HCT116 (cell line): Measurements from ENCODE around the gene APOBEC3F. TPM values are rescaled to one million over a fixed set of nuclear protein-coding genes. Genes with fewer than 3 reads are reported as not detected.

Experiments
- ATAC-seq: fragments of 200-7000 bp; cut with Tn5 transposase; 2 replicates; pipeline ENCODE4 v1.9.1; 2020; ENCODE audit warnings: mild to moderate bottlenecking, moderate library complexity
- BruUV-seq: library from RNA; stranded (reverse); fragments of 400-500 nt; replicated peaks from 2 replicates; lab custom pipeline; 2021; lab: Mats Ljungman, UMichigan
- CTCF ChIA-PET: fragments of 300-600 bp; sonication (Branson Sonifier 250); formaldehyde crosslinking; loops from one replicate; lab custom pipeline; 2021; ENCODE audit warnings: antibody characterized with exemption; lab: Charles Lee
- POLR2A ChIA-PET: fragments of 300-600, 350-600 bp; sonication (Branson Sonifier 250); formaldehyde crosslinking; loops from one replicate; lab custom pipeline; 2021; ENCODE audit warnings: antibody characterized with exemption; lab: Charles Lee
- RAD21 ChIA-PET, 2 experiments: fragments of 300-600 bp; sonication (Branson Sonifier 250); formaldehyde crosslinking; loops; one replicate each; lab custom pipeline; 2023; ENCODE audit warnings: low total read pairs in 2 of 2; ENCODE audit not compliant: uncharacterized antibody in 2 of 2, unreplicated experiment in 2 of 2, low non-redundant PET in 1 of 2; lab: Charles Lee
- DNase-seq: peaks from one replicate; pipeline ENCODE4 v3.0.0-alpha.2; 2010; ENCODE audit warnings: low read depth, low spot score
- H2AFZ ChIP-seq: fragments of 200-600 bp; shearing (Covaris generic), sonication (generic); 2 replicates; pipeline ENCODE4 v1.6.1; 2017; ENCODE audit warnings: low read depth, mixed run types, mixed read lengths, antibody characterized with exemption, low read length; ENCODE audit not compliant: poor library complexity, severe bottlenecking
- H3K27ac ChIP-seq: 2 replicates; pipeline ENCODE4 v1.5.1; 2012; ENCODE audit warnings: low read depth, low read length
- H3K27me3 ChIP-seq: fragments of 200-600 bp; sonication (generic); 2 replicates; pipeline ENCODE4 v1.6.1; 2016; ENCODE audit warnings: mixed run types, low read length, mixed read lengths; ENCODE audit not compliant: insufficient read depth
- H3K36me3 ChIP-seq, 2 experiments: fragments of 200-500 bp in 1 of 2; fragments of 200-600 bp in 1 of 2; sonication (Bioruptor generic) in 1 of 2; sonication (generic) in 1 of 2; 2 replicates each; pipeline versions ENCODE4 v1.5.1 to v1.6.1; 2014 to 2016; ENCODE audit warnings: low read length in 2 of 2, inconsistent platforms in 1 of 2, mixed read lengths in 1 of 2, mixed run types in 1 of 2; ENCODE audit not compliant: insufficient read depth in 2 of 2, control insufficient read depth in 1 of 2
- H3K4me1 ChIP-seq, 2 experiments: fragments of 200-600 bp in 1 of 2; sonication (generic) in 1 of 2; 2 replicates each; pipeline versions ENCODE4 v1.5.1 to v1.6.1; 2012 to 2017; ENCODE audit warnings: low read length in 2 of 2, inconsistent platforms in 1 of 2, mild to moderate bottlenecking in 1 of 2, mixed read lengths in 1 of 2, mixed run types in 1 of 2, moderate library complexity in 1 of 2; ENCODE audit not compliant: insufficient read depth in 2 of 2, control insufficient read depth in 1 of 2
- H3K4me2 ChIP-seq: fragments of 200-600 bp; sonication (generic); 2 replicates; pipeline ENCODE4 v1.6.1; 2017; ENCODE audit warnings: mixed run types, low read length, mixed read lengths
- H3K4me3 ChIP-seq, 2 experiments: fragments of 200-600 bp in 1 of 2; sonication (generic) in 1 of 2; replicated peaks in 1 of 2; 2 replicates each; pipeline ENCODE4 v1.5.1; 2011 to 2016; ENCODE audit warnings: low read length in 2 of 2, control low read depth in 1 of 2, low read depth in 1 of 2, mild to moderate bottlenecking in 1 of 2, mixed read lengths in 1 of 2, mixed run types in 1 of 2
- H3K79me2 ChIP-seq: fragments of 200-600 bp; sonication (generic); 2 replicates; pipeline ENCODE4 v1.6.1; 2017; ENCODE audit warnings: mild to moderate bottlenecking, mixed run types, low read length, moderate library complexity, mixed read lengths; ENCODE audit not compliant: insufficient read depth
- H3K9ac ChIP-seq: fragments of 200-600 bp; sonication (generic); 2 replicates; pipeline ENCODE4 v1.6.1; 2016; ENCODE audit warnings: low read length, mixed read lengths
- H3K9me2 ChIP-seq: fragments of 200-600 bp; sonication (generic), shearing (Covaris generic); 2 replicates; pipeline ENCODE4 v1.6.1; 2017; ENCODE audit warnings: mixed run types, mild to moderate bottlenecking, moderate library complexity; ENCODE audit not compliant: insufficient read depth
- H3K9me3 ChIP-seq, 2 experiments: fragments of 200-500 bp in 1 of 2; fragments of 200-600 bp in 1 of 2; sonication (Bioruptor generic) in 1 of 2; sonication (generic) in 1 of 2; 2 replicates each; pipeline ENCODE4 v1.6.1; 2014 to 2017; ENCODE audit warnings: low read length in 2 of 2, mixed read lengths in 2 of 2, inconsistent platforms in 1 of 2, low read depth in 1 of 2, mild to moderate bottlenecking in 1 of 2, mixed run types in 1 of 2, moderate library complexity in 1 of 2; ENCODE audit not compliant: control insufficient read depth in 1 of 2, insufficient read depth in 1 of 2
- H4K20me1 ChIP-seq: fragments of 200-600 bp; sonication (generic), shearing (Covaris generic); 2 replicates; pipeline ENCODE4 v1.6.1; 2017; ENCODE audit warnings: mixed run types, mild to moderate bottlenecking, moderate library complexity; ENCODE audit not compliant: insufficient read depth
- ATF3 ChIP-seq: IDR thresholded peaks from 2 replicates; pipeline ENCODE4 v1.6.1; 2012
- CBX3 ChIP-seq: IDR thresholded peaks from 2 replicates; pipeline ENCODE4 v1.6.1; 2012; ENCODE audit warnings: low read depth
- CEBPB ChIP-seq: IDR thresholded peaks from 2 replicates; pipeline ENCODE4 v1.6.1; 2012; ENCODE audit warnings: low read depth
- ELF1 ChIP-seq: IDR thresholded peaks from 2 replicates; pipeline ENCODE4 v1.6.1; 2012; ENCODE audit warnings: low read depth, borderline replicate concordance
- EZH2phosphoT487 ChIP-seq: fragments of 200-600 bp; IDR thresholded peaks from 2 replicates; pipeline ENCODE4 v1.6.1; 2018; ENCODE audit warnings: antibody characterized with exemption, borderline replicate concordance
- JUND ChIP-seq: IDR thresholded peaks from 2 replicates; pipeline ENCODE4 v1.6.1; 2012
- MAX ChIP-seq: IDR thresholded peaks from 2 replicates; pipeline ENCODE4 v1.6.1; 2012
- POLR2A ChIP-seq: IDR thresholded peaks from 2 replicates; pipeline ENCODE4 v1.7.0; 2011; ENCODE audit warnings: borderline replicate concordance; ENCODE audit not compliant: insufficient read depth, insufficient read length; ENCODE audit errors: extremely low read depth
- POLR2AphosphoS5 ChIP-seq: IDR thresholded peaks from 2 replicates; pipeline ENCODE4 v1.6.1; 2011; ENCODE audit warnings: mild to moderate bottlenecking, low read depth, low read length, moderate library complexity
- SIN3A ChIP-seq: IDR thresholded peaks from 2 replicates; pipeline ENCODE4 v1.6.1; 2012; ENCODE audit warnings: low read depth
- SP1 ChIP-seq: IDR thresholded peaks from 2 replicates; pipeline ENCODE4 v1.6.1; 2012; ENCODE audit warnings: low read depth
- TCF7L2 ChIP-seq: IDR thresholded peaks from 2 replicates; pipeline ENCODE4 v1.7.0; 2011; ENCODE audit warnings: borderline replicate concordance, inconsistent platforms; ENCODE audit not compliant: insufficient read depth, insufficient read length; ENCODE audit errors: extremely low read depth
- YY1 ChIP-seq: IDR thresholded peaks from 2 replicates; pipeline ENCODE4 v1.6.1; 2011; ENCODE audit warnings: low read length, low read depth, moderate library complexity, mild to moderate bottlenecking; ENCODE audit not compliant: insufficient replicate concordance; ENCODE audit errors: extremely low read depth
- ZFX ChIP-seq: fragments of 450-650 bp; IDR thresholded peaks from 2 replicates; pipeline ENCODE4 v1.6.1; 2017
- ZNF274 ChIP-seq: fragments of 200-500 bp; sonication (Bioruptor generic); IDR thresholded peaks from 2 replicates; pipeline ENCODE4 v1.6.1; 2014; ENCODE audit warnings: mild to moderate bottlenecking, low read depth, low read length, inconsistent platforms
- intact Hi-C: fragments of 100-400 bp; cut with micrococcal nuclease; formaldehyde crosslinking; loops from 2 replicates; pipeline ENCODE4 v1.10.0; 2022
- total RNA-seq: library from RNA; stranded (reverse); gene quantifications from one replicate; pipeline ENCODE4 v1.2.1, GENCODE V29; 2021; ENCODE audit not compliant: unreplicated experiment
- TF ChIP-seq, protein P1 (sequence below): IDR thresholded peaks from 2 replicates; pipeline ENCODE4 v1.6.1; 2011; ENCODE audit warnings: mild to moderate bottlenecking, low read length, moderate library complexity; ENCODE audit not compliant: insufficient replicate concordance; ENCODE audit errors: extremely low read depth
- TF ChIP-seq, protein P2 (sequence below): IDR thresholded peaks from 2 replicates; pipeline ENCODE4 v1.6.1; 2012; ENCODE audit warnings: low read depth
- TF ChIP-seq, protein P3 (sequence below), 3 experiments: fragments of 200-600 bp in 1 of 3; sonication (generic) in 1 of 3; IDR thresholded peaks in 2 of 3; conservative IDR thresholded peaks in 1 of 3; 2 replicates each; pipeline ENCODE4 v1.5.1; 2012 to 2017; ENCODE audit warnings: low read depth in 2 of 3, low read length in 2 of 3, antibody characterized with exemption in 1 of 3, borderline replicate concordance in 1 of 3, control low read depth in 1 of 3, mild to moderate bottlenecking in 1 of 3, mixed read lengths in 1 of 3, mixed run types in 1 of 3, moderate library complexity in 1 of 3; ENCODE audit not compliant: insufficient read depth in 1 of 3

The APOBEC3F gene
- total RNA-seq, 1 experiment from 2014 or later: 11.1 TPM

- Histone ChIP-seq H3K9me3 (no peaks in the 10 kb centered on the region), H3K79me2 (peaks cover 11% of the 10 kb centered on the region), H3K27ac (peak within 1 kb of the TSS; percentile 74), H3K4me1 (peaks cover 3 to 22% of the 10 kb centered on the region in 2 experiments; a peak in 3 of 4 replicates), H3K4me3 (peak within 1 kb of the TSS; percentile 71 to 75), H2AFZ (peak within 1 kb of the TSS; percentile 57), H3K9ac (peak within 1 kb of the TSS; percentile 73), H4K20me1 (no peaks in the 10 kb centered on the region), H3K27me3 (no peaks in the 10 kb centered on the region), H3K9me2 (no peaks in the 10 kb centered on the region), H3K4me2 (peak within 1 kb of the TSS; percentile 91), H3K36me3 (peaks cover 0 to 3% of the 10 kb centered on the region in 2 experiments; a peak in 2 of 4 replicates)
- intact Hi-C loops: no loop called here
- DNase-seq (peak; percentile 65), ATAC-seq (peak; percentile 96)
- CTCF ChIA-PET: no interaction called here
- POLR2A ChIA-PET: no interaction called here
- RAD21 ChIA-PET: interaction anchor here (0.6 to 0.7 kb wide), 2 partner anchors 14 to 515 kb away, joined by 4 to 5 read pairs; no protein-coding TSS in a partner anchor
- BruUV-seq: TSS peak; percentile 55
- peak; percentile 30 for TF ChIP-seq YY1
- TF ChIP-seq SP1: no peak
- TF ChIP-seq EZH2phosphoT487: no peak
- TF ChIP-seq TCF7L2: peak; percentile 11
- peak; percentile 87 for TF ChIP-seq POLR2AphosphoS5
- TF ChIP-seq ZNF274: no peak
- peak; percentile 30; the same call in 1 of the 2 replicates for TF ChIP-seq SIN3A
- TF ChIP-seq POLR2A: peak; percentile 28
- no peak for TF ChIP-seq CBX3
- TF ChIP-seq ZFX: peak; percentile 71; the same call in 1 of the 2 replicates
- TF ChIP-seq, protein P1, sequence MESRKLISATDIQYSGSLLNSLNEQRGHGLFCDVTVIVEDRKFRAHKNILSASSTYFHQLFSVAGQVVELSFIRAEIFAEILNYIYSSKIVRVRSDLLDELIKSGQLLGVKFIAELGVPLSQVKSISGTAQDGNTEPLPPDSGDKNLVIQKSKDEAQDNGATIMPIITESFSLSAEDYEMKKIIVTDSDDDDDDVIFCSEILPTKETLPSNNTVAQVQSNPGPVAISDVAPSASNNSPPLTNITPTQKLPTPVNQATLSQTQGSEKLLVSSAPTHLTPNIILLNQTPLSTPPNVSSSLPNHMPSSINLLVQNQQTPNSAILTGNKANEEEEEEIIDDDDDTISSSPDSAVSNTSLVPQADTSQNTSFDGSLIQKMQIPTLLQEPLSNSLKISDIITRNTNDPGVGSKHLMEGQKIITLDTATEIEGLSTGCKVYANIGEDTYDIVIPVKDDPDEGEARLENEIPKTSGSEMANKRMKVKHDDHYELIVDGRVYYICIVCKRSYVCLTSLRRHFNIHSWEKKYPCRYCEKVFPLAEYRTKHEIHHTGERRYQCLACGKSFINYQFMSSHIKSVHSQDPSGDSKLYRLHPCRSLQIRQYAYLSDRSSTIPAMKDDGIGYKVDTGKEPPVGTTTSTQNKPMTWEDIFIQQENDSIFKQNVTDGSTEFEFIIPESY: no peak
- TF ChIP-seq, protein P2, sequence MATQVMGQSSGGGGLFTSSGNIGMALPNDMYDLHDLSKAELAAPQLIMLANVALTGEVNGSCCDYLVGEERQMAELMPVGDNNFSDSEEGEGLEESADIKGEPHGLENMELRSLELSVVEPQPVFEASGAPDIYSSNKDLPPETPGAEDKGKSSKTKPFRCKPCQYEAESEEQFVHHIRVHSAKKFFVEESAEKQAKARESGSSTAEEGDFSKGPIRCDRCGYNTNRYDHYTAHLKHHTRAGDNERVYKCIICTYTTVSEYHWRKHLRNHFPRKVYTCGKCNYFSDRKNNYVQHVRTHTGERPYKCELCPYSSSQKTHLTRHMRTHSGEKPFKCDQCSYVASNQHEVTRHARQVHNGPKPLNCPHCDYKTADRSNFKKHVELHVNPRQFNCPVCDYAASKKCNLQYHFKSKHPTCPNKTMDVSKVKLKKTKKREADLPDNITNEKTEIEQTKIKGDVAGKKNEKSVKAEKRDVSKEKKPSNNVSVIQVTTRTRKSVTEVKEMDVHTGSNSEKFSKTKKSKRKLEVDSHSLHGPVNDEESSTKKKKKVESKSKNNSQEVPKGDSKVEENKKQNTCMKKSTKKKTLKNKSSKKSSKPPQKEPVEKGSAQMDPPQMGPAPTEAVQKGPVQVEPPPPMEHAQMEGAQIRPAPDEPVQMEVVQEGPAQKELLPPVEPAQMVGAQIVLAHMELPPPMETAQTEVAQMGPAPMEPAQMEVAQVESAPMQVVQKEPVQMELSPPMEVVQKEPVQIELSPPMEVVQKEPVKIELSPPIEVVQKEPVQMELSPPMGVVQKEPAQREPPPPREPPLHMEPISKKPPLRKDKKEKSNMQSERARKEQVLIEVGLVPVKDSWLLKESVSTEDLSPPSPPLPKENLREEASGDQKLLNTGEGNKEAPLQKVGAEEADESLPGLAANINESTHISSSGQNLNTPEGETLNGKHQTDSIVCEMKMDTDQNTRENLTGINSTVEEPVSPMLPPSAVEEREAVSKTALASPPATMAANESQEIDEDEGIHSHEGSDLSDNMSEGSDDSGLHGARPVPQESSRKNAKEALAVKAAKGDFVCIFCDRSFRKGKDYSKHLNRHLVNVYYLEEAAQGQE: no peak
- no peak for TF ChIP-seq MAX
- TF ChIP-seq, protein P3, sequence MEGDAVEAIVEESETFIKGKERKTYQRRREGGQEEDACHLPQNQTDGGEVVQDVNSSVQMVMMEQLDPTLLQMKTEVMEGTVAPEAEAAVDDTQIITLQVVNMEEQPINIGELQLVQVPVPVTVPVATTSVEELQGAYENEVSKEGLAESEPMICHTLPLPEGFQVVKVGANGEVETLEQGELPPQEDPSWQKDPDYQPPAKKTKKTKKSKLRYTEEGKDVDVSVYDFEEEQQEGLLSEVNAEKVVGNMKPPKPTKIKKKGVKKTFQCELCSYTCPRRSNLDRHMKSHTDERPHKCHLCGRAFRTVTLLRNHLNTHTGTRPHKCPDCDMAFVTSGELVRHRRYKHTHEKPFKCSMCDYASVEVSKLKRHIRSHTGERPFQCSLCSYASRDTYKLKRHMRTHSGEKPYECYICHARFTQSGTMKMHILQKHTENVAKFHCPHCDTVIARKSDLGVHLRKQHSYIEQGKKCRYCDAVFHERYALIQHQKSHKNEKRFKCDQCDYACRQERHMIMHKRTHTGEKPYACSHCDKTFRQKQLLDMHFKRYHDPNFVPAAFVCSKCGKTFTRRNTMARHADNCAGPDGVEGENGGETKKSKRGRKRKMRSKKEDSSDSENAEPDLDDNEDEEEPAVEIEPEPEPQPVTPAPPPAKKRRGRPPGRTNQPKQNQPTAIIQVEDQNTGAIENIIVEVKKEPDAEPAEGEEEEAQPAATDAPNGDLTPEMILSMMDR (IDR thresholded peaks at IDR 0.05 in 2 of 3, conservative IDR thresholded peaks at IDR 0.05 in 1 of 3; ENCODE audit: borderline replicate concordance in 1 of 3, insufficient read depth in 1 of 3, low read depth in 2 of 3, low read length in 2 of 3): no peak
- TF ChIP-seq CEBPB: no peak
- no peak for TF ChIP-seq ATF3
- no peak for TF ChIP-seq JUND
- TF ChIP-seq ELF1: no peak
Observed at GRCh38 chr22:39013942-39014722, 26.5 kb upstream of the APOBEC3F start, which contains the start of gene APOBEC3C. Gene APOBEC3C (plus strand): TSS chr22:39014257. CDS start chr22:39014363, 106 bp downstream.
